ENCODE results near the gene SSTR4. TPM values are rescaled to one million over a fixed set of nuclear protein-coding genes. Genes with fewer than 3 reads are reported as not detected.
A peak's percentile ranks its signal among the peaks of the same experiment; 100 is the strongest.

The SSTR4 gene
- total RNA-seq, 1 experiment from 2014 or later = not detected

- H3K27me3 Mint-ChIP-seq (ENCODE audit: low read depth) = no peaks in the 10 kb centered on the region
- ChIA-PET CTCF (interaction anchor here (0.5 to 6.0 kb wide), 21 partner anchors 8 to 370 kb away, joined by 3 to 103 read pairs (median 4); partner anchors contain the start of genes NXT1 and THBD), POLR2A (interaction anchor here (0.7 to 1.5 kb wide), 2 partner anchors 11 to 45 kb away, joined by 3 read pairs; no protein-coding TSS in a partner anchor)
- H3K36me3 Mint-ChIP-seq = no peaks in the 10 kb centered on the region
- ATAC-seq (peak; percentile 95), DNase-seq (ENCODE audit: low spot score) (peak; percentile 70)
- peaks cover 32% of the 10 kb centered on the region for H3K4me1 Mint-ChIP-seq
- H3K27ac Mint-ChIP-seq = peak overlapping the region; percentile 38
- no peak overlapping the region for H3K4me3 Mint-ChIP-seq
- H3K9me3 Mint-ChIP-seq = peaks cover 4% of the 10 kb centered on the region; the same call in 1 of the 2 replicates
- TF ChIP-seq ZNF416 (CRISPR knock-in tag; IDR thresholded peaks at IDR 0.05) (no peak), TP53 (CRISPR knock-in tag; IDR thresholded peaks at IDR 0.05) (no peak), JUN (CRISPR knock-in tag; IDR thresholded peaks at IDR 0.05) (no peak), STAT6 (CRISPR knock-in tag; conservative IDR thresholded peaks at IDR 0.05; ENCODE audit: low read depth) (no peak), ZNF423 (CRISPR knock-in tag; IDR thresholded peaks at IDR 0.05) (peak; percentile 54), PREB (CRISPR knock-in tag; IDR thresholded peaks at IDR 0.05; ENCODE audit: borderline replicate concordance) (no peak), OVOL2 (CRISPR knock-in tag; IDR thresholded peaks at IDR 0.05; ENCODE audit: borderline replicate concordance) (no peak), GTF2I (CRISPR knock-in tag; conservative IDR thresholded peaks at IDR 0.05) (no peak), E2F4 (CRISPR knock-in tag; IDR thresholded peaks at IDR 0.05; ENCODE audit: borderline replicate concordance, low read depth) (no peak), NFE2L1 (CRISPR knock-in tag; IDR thresholded peaks at IDR 0.05) (no peak), CREB1 (CRISPR knock-in tag; IDR thresholded peaks at IDR 0.05) (no peak), ZNF232 (CRISPR knock-in tag; IDR thresholded peaks at IDR 0.05) (no peak), CTCF (IDR thresholded peaks at IDR 0.05) (0 out of 2 replicates have a peak, but pooled peaks have one; percentile 14), KAT7 (CRISPR knock-in tag; IDR thresholded peaks at IDR 0.05; ENCODE audit: borderline replicate concordance) (no peak), PRDM15 (CRISPR knock-in tag; IDR thresholded peaks at IDR 0.05) (peak; percentile 58), MYBL2 (CRISPR knock-in tag; IDR thresholded peaks at IDR 0.05) (no peak), ZNF512 (CRISPR knock-in tag; IDR thresholded peaks at IDR 0.05; ENCODE audit: borderline replicate concordance) (no peak), JAZF1 (CRISPR knock-in tag; IDR thresholded peaks at IDR 0.05) (no peak), ETV6 (CRISPR knock-in tag; IDR thresholded peaks at IDR 0.05) (peak; percentile 17; the same call in 1 of the 2 replicates), USF2 (CRISPR knock-in tag; IDR thresholded peaks at IDR 0.05) (no peak), ZMAT4 (CRISPR knock-in tag; IDR thresholded peaks at IDR 0.05) (no peak)
Observed at GRCh38 chr20:23061734-23062561, 26.8 kb downstream of the SSTR4 start.

Data from WTC11 (cell line).